ENCODE measurements around the gene SRXN1.

The SRXN1 gene

GRCh38 chr20:635893-636338 lies 17.1 kb downstream of the SRXN1 start:
- no peak for DNase-seq (ENCODE audit: low read depth, low spot score)

GRCh38 chr20:635028-635892 lies 17.7 kb downstream of the SRXN1 start:
- DNase-seq (ENCODE audit: low read depth, low spot score): no peak

GRCh38 chr20:634148-634925 lies 18.7 kb downstream of the SRXN1 start:
- no peak for DNase-seq (ENCODE audit: low read depth, low spot score)

GRCh38 chr20:631101-631500 lies 21.9 kb downstream of the SRXN1 start:
- no peak for DNase-seq (ENCODE audit: low read depth, low spot score)

DNA sequence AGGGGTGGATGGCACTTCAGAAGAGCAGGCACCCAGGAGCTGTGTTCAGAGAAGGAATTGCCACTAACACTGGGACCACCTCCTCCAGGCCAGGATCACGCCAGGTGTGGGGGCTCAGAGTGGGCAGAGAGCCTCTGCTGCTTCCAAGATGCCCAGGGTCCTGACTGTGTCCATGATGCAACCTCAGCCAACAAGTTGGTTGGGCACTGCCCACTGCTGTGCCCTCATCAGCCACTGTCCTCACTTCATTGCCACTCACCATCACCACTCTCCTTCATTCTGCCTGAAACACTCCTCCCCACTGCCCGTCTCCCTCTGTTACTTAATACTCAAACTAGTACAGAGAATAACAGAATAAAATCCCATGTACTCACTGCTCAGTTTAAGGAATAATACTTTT lies 26.4 kb downstream of the SRXN1 start:
- DNase-seq (ENCODE audit: low read depth, low spot score): no peak

GRCh38 chr20:625360-625932 lies 27.6 kb downstream of the SRXN1 start:
- DNase-seq (ENCODE audit: low read depth, low spot score): no peak

GRCh38 chr20:623704-624103 lies 29.3 kb downstream of the SRXN1 start:
- no peak for DNase-seq (ENCODE audit: low read depth, low spot score)

DNA sequence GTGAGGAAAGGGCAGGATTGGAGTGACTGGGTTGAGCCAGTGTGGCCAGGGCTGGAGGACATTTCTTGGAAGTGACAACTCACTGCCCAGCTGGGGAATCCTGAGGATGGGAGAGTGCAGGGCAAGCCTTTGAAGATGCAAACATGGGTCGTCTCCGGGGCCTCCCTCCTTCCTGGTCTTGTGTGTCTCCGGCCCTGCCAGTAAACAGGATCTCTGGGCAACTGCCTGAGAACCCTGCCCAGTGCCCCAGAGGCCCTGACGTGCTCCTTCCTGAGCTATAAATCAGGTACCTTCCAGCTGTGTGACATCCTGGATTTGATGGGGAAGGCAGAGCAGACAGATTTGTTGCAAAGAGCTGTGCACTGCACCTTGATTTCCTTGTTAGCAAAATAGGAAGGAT lies 30.0 kb downstream of the SRXN1 start:
- no peak for DNase-seq (ENCODE audit: low read depth, low spot score)

- DNase-seq (ENCODE audit: low read depth, low spot score): no peak
Observed at GRCh38 chr20:622161-622560, 30.8 kb downstream of the SRXN1 start.

GRCh38 chr20:621125-621756 lies 31.8 kb downstream of the SRXN1 start:
- DNase-seq (ENCODE audit: low read depth, low spot score): no peak

GRCh38 chr20:620246-620645 lies 32.8 kb downstream of the SRXN1 start:
- DNase-seq (ENCODE audit: low read depth, low spot score): no peak

DNA sequence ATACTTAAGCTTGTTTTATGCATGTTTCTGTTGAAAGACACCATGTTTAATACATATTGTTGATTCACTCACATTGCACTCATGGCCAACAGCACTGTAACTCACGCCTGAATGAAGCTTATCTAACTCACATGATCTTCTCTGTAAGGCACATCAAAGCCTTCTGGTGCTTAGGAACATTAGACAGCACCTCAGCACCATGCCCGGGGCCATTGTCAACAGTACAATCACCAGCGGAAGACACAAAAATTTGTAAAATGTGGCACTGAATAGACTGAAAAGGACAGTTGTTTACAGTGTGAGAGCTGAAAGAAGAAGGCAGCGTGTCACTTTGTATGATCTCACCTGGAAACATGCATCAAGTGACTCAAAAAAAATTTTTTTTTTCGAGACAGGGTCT lies 34.0 kb downstream of the SRXN1 start:
- DNase-seq (ENCODE audit: low read depth, low spot score): no peak

- DNase-seq (ENCODE audit: low read depth, low spot score): no peak
Observed at GRCh38 chr20:617934-618690, 34.9 kb downstream of the SRXN1 start.

DNA sequence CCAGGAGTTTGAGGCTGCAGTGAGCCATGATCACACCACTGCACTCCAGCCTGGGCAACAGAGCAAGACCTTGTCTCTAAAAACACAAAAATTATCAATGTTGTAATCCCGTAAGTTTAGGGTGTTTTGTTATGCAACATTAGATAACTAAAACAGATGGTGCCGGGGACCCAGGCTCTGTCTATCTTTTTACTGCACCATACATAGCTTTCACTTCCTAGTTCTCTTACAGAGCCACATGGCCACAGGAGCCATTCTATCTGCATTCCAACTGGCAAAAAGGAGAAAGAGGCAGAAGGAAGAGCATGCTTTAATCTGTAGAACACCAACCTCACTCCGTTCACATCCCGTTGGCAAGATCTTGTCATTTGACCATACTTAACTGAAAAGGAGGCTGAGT lies 37.5 kb downstream of the SRXN1 start:
- DNase-seq (ENCODE audit: low read depth, low spot score): no peak

DNA sequence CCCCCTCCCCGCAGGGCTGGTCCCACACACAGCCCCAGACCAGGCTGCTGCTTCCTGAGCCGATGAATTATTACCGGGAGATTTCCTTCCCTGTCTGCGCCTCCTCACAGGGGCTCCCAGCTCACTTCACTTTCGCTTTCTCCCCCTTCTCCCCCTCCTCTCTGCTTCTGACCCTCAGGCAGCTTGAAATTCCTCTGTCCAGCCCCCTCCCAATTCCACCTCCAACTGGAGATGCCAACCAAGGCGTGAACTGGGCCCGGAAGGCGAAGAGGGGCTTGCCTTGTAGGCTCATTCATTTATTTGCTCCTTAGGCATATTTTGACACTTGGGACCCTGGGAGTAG lies 41.2 kb downstream of the SRXN1 start:
- DNase-seq (ENCODE audit: low read depth, low spot score): no peak

GRCh38 chr20:611047-611842 lies 41.8 kb downstream of the SRXN1 start:
- DNase-seq (ENCODE audit: low read depth, low spot score): no peak

GRCh38 chr20:610130-611046 lies 42.6 kb downstream of the SRXN1 start, which contains the start of gene TCF15:
TSS of gene TCF15 (minus strand) at chr20:610309. CDS start at chr20:610237, 72 bp downstream.
- no peak for DNase-seq (ENCODE audit: low read depth, low spot score)

- DNase-seq (ENCODE audit: low read depth, low spot score): no peak
Observed at GRCh38 chr20:609371-609964, 43.5 kb downstream of the SRXN1 start.

DNA sequence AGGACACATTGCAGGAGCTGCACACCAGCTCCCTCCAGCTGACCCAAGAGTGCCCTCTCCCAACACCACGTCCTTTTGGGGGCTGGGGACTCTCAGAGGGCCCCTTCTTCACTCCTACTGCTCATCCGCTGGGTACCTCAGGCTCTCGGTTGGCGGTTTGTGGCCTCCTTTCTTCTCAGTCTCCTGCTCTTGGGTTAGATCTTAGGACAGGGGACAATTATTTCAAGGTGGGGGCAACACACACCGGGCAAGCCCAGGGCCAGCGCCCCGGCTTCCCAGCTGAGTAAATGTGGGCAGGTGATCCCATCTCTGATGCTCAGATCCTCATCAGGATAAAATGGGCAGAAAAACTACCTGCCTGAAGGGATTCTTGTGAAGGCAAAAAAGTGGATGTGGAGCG lies 44.0 kb downstream of the SRXN1 start:
- DNase-seq (ENCODE audit: low read depth, low spot score): no peak

All from brain pericyte (primary cell).